COLO668 (cell line): ENCODE measurements around the gene AURKA.
"Not testable (repeated sequence)": the region's sequence is repeated elsewhere in the genome, so short reads cannot be mapped to it uniquely, and the experiment has no call there.

ENCODE experiments used
- DNase-seq: peaks from one replicate; lab custom pipeline; 2025; ENCODE audit not compliant: unreplicated experiment; lab: John Stamatoyannopoulos, UW

AURKA gene

GRCh38 chr20:56360133-56360907, 31.7 kb downstream of the AURKA start:
- no peak for DNase-seq

- DNase-seq = peak; percentile 36
These were observed 32.5 kb downstream of the AURKA start for GRCh38 chr20:56359212-56360132.

- peak; percentile 91 for DNase-seq
These were observed 33.3 kb downstream of the AURKA start, which contains the start of gene FAM210B for GRCh38 chr20:56358600-56359211. FAM210B (plus strand) TSS chr20:56358974; CDS start chr20:56359006, 32 bp downstream.

GRCh38 chr20:56358070-56358469, 33.9 kb downstream of the AURKA start:
- no peak for DNase-seq

- DNase-seq = no peak
These were observed 38.7 kb downstream of the AURKA start for GRCh38 chr20:56353356-56353755.

GRCh38 chr20:56352345-56353055, 39.5 kb downstream of the AURKA start:
- DNase-seq = no peak

GRCh38 chr20:56350842-56351241, 41.2 kb downstream of the AURKA start:
- DNase-seq = no peak

GRCh38 chr20:56348746-56349145, 43.3 kb downstream of the AURKA start:
- DNase-seq = no peak

- DNase-seq = no peak
These were observed 43.7 kb downstream of the AURKA start for GRCh38 chr20:56348305-56348693.

GRCh38 chr20:56347628-56348304, 44.2 kb downstream of the AURKA start:
- DNase-seq = no peak

- DNase-seq = no peak
These were observed 46.1 kb downstream of the AURKA start for GRCh38 chr20:56345911-56346310.

- DNase-seq = peak; percentile 5
These were observed 48.1 kb downstream of the AURKA start for GRCh38 chr20:56343861-56344381.

GRCh38 chr20:56342783-56343182, 49.2 kb downstream of the AURKA start:
- DNase-seq = no peak

- DNase-seq = not testable (repeated sequence)
These were observed 55.3 kb downstream of the AURKA start for GRCh38 chr20:56336709-56337108.

- no peak for DNase-seq
These were observed 63.2 kb downstream of the AURKA start for GRCh38 chr20:56328861-56329260.

GRCh38 chr20:56324806-56325205, 67.2 kb downstream of the AURKA start:
- DNase-seq = no peak

- no peak for DNase-seq
These were observed 68.4 kb downstream of the AURKA start for GRCh38 chr20:56323656-56324055.

GRCh38 chr20:56323206-56323605, 68.8 kb downstream of the AURKA start:
- DNase-seq = no peak

GRCh38 chr20:56322681-56323080, 69.3 kb downstream of the AURKA start:
- DNase-seq = no peak
